Coronary artery (tissue), 2 donors: ENCODE data around the gene WDR43.

Experiments used
- DNase-seq: peaks from one replicate; pipeline ENCODE4 v3.0.0-alpha.2; 2017; ENCODE audit warnings: low spot score
- H3K27ac ChIP-seq, 2 donors: fragments of 200-600 bp; sonication (generic); one replicate each; pipeline ENCODE4 v1.5.1; 2016 to 2019
- H3K4me3 ChIP-seq: fragments of 200-600 bp; sonication (generic); 2 replicates; pipeline ENCODE4 v1.5.1; 2016; ENCODE audit warnings: mild to moderate bottlenecking, moderate library complexity
- CTCF ChIP-seq: fragments of 200-600 bp; sonication (generic); IDR thresholded peaks from one replicate; pipeline ENCODE4 v1.5.1; 2019; ENCODE audit warnings: antibody characterized with exemption

WDR43 gene

GRCh38 chr2:28901841-28902240 is 7.4 kb downstream of the WDR43 start:
- H3K4me3 ChIP-seq = no peak overlapping the region
- H3K27ac ChIP-seq = no peak overlapping the region
- TF ChIP-seq CTCF = no peak
- no peak for DNase-seq

GRCh38 chr2:28902584-28902983 is 8.1 kb downstream of the WDR43 start:
- DNase-seq = no peak
- no peak overlapping the region for H3K27ac ChIP-seq
- no peak overlapping the region for H3K4me3 ChIP-seq
- TF ChIP-seq CTCF = no peak

GRCh38 chr2:28904295-28904694 is 9.8 kb downstream of the WDR43 start:
- no peak for TF ChIP-seq CTCF
- no peak for DNase-seq
- no peak overlapping the region for H3K27ac ChIP-seq
- H3K4me3 ChIP-seq = no peak overlapping the region

GRCh38 chr2:28904802-28905457 is 10.5 kb downstream of the WDR43 start:
- H3K27ac ChIP-seq = no peak overlapping the region
- TF ChIP-seq CTCF = no peak
- no peak overlapping the region for H3K4me3 ChIP-seq
- no peak for DNase-seq

- no peak overlapping the region for H3K27ac ChIP-seq
- H3K4me3 ChIP-seq = no peak overlapping the region
- DNase-seq = no peak
- TF ChIP-seq CTCF = no peak
Measured at GRCh38 chr2:28905533-28905932, 11.1 kb downstream of the WDR43 start.

- no peak overlapping the region for H3K4me3 ChIP-seq
- DNase-seq = no peak
- TF ChIP-seq CTCF = no peak
- no peak overlapping the region for H3K27ac ChIP-seq
Measured at GRCh38 chr2:28906376-28906775, 11.9 kb downstream of the WDR43 start.

- no peak overlapping the region for H3K4me3 ChIP-seq
- no peak for TF ChIP-seq CTCF
- no peak overlapping the region for H3K27ac ChIP-seq
- DNase-seq = no peak
Measured at GRCh38 chr2:28906821-28907220, 12.4 kb downstream of the WDR43 start.
